ENCODE measurements around the gene YTHDC1.

YTHDC1 gene

GRCh38 chr4:68358988-68359387, 9.1 kb upstream of the YTHDC1 start:
- DNase-seq = no peak

- DNase-seq = no peak
Measured at GRCh38 chr4:68352791-68353190, 2.9 kb upstream of the YTHDC1 start.

GRCh38 chr4:68349279-68349648, 626 bp downstream of the YTHDC1 start:
- no peak for DNase-seq

- no peak for DNase-seq
Measured at GRCh38 chr4:68348577-68348976, 1.3 kb downstream of the YTHDC1 start.

GRCh38 chr4:68347845-68348244, 2.0 kb downstream of the YTHDC1 start:
- no peak for DNase-seq

- DNase-seq = no peak
Measured at GRCh38 chr4:68346461-68346860, 3.4 kb downstream of the YTHDC1 start.

GRCh38 chr4:68344785-68345184, 5.1 kb downstream of the YTHDC1 start:
- no peak for DNase-seq

- DNase-seq = no peak
Measured at GRCh38 chr4:68344049-68344448, 5.8 kb downstream of the YTHDC1 start.

GRCh38 chr4:68342134-68342533, 7.8 kb downstream of the YTHDC1 start:
- no peak for DNase-seq

GRCh38 chr4:68338625-68339024, 11.3 kb downstream of the YTHDC1 start:
- DNase-seq = no peak

GRCh38 chr4:68337522-68337921, 12.4 kb downstream of the YTHDC1 start:
- DNase-seq = no peak

GRCh38 chr4:68337004-68337403, 12.9 kb downstream of the YTHDC1 start:
- no peak for DNase-seq

- DNase-seq = no peak
Measured at GRCh38 chr4:68336530-68336929, 13.4 kb downstream of the YTHDC1 start.

- DNase-seq = no peak
Measured at GRCh38 chr4:68326141-68326540, 23.7 kb downstream of the YTHDC1 start.

- DNase-seq = no peak
Measured at GRCh38 chr4:68324519-68325262, 25.2 kb downstream of the YTHDC1 start.

- DNase-seq = no peak
Measured at GRCh38 chr4:68319040-68319439, 30.9 kb downstream of the YTHDC1 start.

- no peak for DNase-seq
Measured at GRCh38 chr4:68316193-68316969, 33.5 kb downstream of the YTHDC1 start.

GRCh38 chr4:68310651-68311247, 39.1 kb downstream of the YTHDC1 start:
- no peak for DNase-seq

GRCh38 chr4:68304731-68305130, 45.2 kb downstream of the YTHDC1 start:
- DNase-seq = no peak

GRCh38 chr4:68299492-68300457, 50.1 kb downstream of the YTHDC1 start:
- DNase-seq = no peak

GRCh38 chr4:68297137-68297536, 52.8 kb downstream of the YTHDC1 start:
- DNase-seq = no peak

- no peak for DNase-seq
Measured at GRCh38 chr4:68291256-68291655, 58.6 kb downstream of the YTHDC1 start.

GRCh38 chr4:68288393-68288740, 61.5 kb downstream of the YTHDC1 start:
- no peak for DNase-seq
